LNCaP clone FGC (cell line): ENCODE data around the gene RUSF1.
"Not testable (repeated sequence)": the region's sequence is repeated elsewhere in the genome, so short reads cannot be mapped to it uniquely, and the experiment has no call there.

Experiments
- DNase-seq: peaks from one replicate; pipeline ENCODE4 v3.0.0-alpha.2; 2011; ENCODE audit warnings: low read depth
- H3K4me3 ChIP-seq: 2 replicates; pipeline ENCODE4 v1.5.1; 2011; ENCODE audit warnings: mild to moderate bottlenecking, low read depth, low read length, control low read depth
- CTCF ChIP-seq: IDR thresholded peaks from 2 replicates; pipeline ENCODE4 v1.5.1; 2012; ENCODE audit warnings: mild to moderate bottlenecking; ENCODE audit not compliant: control insufficient read depth, insufficient read depth; ENCODE audit errors: extremely low read depth

RUSF1 gene

GRCh38 chr16:31507929-31508705, at the start of gene RUSF1:
Gene RUSF1 (minus strand): TSS chr16:31508391. CDS start chr16:31508373, 18 bp downstream.
- peak; percentile 63 for DNase-seq
- H3K4me3 ChIP-seq = peak within 1 kb of the TSS; percentile 99
- TF ChIP-seq CTCF = no peak

DNA sequence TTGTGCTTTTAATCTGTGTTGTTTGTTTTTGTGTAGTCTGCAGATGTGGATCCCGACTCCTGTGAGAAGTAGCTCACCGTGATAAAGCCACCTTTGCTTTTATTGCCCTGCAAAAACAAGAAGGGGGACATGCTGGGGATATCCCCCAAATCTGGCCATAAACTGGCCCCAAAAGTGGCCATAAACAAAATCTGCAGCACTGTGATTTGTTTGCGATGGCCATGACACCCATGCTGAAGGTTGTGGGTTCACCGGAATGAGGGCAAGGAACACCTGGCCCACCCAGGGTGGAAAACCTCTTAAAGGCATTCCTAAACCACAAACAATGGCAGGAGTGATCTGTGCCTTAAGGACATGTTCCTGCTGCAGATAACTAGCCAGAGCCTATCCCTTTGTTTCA, 34.6 kb upstream of the RUSF1 start:
- H3K4me3 ChIP-seq = no peak overlapping the region
- DNase-seq = no peak
- no peak for TF ChIP-seq CTCF

GRCh38 chr16:31539762-31540161, 31.6 kb upstream of the RUSF1 start:
- not testable (repeated sequence) for H3K4me3 ChIP-seq, DNase-seq

- not testable (repeated sequence) for H3K4me3 ChIP-seq, DNase-seq
Measured at GRCh38 chr16:31538243-31538598, 30.0 kb upstream of the RUSF1 start.

GRCh38 chr16:31537362-31538242, 29.4 kb upstream of the RUSF1 start:
- no peak for TF ChIP-seq CTCF
- DNase-seq = no peak
- H3K4me3 ChIP-seq = no peak overlapping the region

DNA sequence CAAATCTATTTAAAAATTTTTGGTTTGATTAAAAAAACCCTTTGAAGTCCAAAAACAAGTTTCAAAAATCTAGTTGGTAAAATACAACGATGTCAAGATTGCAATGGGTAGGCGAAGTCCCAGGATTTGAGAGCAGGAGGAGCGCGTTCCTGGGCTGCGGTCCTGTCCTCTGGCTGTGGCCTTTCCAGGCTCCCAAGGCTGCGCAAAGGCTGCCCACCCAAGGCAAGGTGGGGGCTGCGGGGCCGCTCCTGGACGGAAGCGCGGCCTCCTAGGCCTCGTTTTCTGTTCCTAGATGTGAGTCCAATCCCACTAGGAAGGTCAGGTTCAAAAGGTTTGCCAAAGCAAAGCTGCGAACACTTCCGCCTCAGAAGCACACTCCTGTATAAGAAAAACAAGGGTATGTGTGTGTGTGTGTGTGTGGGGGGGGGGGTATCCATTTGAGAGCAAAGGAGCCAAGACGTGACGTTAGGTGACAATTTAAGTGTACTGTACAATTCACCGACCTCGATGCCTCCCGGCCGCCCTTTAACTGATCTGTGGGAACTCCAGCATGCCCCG, 28.7 kb upstream of the RUSF1 start:
- no peak for DNase-seq
- no peak overlapping the region for H3K4me3 ChIP-seq
- TF ChIP-seq CTCF = no peak

GRCh38 chr16:31535737-31536136, 27.5 kb upstream of the RUSF1 start:
- TF ChIP-seq CTCF = no peak
- DNase-seq = no peak
- no peak overlapping the region for H3K4me3 ChIP-seq
